Measurements from ENCODE around the gene YEATS4. TPM values are rescaled to one million over a fixed set of nuclear protein-coding genes. Genes with fewer than 3 reads are reported as not detected.

The YEATS4 gene
- total RNA-seq, 1 experiment from 2014 or later, result 77.3 TPM

DNA sequence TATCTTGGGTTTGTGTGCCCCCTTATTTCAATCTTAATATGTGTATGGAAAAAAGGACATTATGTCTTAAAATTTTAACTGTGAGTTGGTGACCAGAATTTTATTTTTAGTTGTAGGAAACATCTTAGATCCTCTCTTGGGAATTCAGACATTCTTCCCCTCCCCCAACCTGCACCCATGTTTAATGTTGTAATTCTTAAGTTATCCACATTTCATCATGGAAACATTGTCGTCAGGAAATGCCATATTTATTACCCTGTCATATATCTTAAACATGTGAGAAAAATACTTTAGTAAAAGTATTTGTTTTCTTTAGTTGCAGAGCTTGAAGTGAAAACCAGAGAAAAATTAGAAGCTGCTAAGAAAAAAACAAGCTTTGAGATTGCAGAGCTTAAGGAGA is 30.3 kb downstream of the YEATS4 start:
- no peak for DNase-seq (ENCODE audit: low read depth)

DNA sequence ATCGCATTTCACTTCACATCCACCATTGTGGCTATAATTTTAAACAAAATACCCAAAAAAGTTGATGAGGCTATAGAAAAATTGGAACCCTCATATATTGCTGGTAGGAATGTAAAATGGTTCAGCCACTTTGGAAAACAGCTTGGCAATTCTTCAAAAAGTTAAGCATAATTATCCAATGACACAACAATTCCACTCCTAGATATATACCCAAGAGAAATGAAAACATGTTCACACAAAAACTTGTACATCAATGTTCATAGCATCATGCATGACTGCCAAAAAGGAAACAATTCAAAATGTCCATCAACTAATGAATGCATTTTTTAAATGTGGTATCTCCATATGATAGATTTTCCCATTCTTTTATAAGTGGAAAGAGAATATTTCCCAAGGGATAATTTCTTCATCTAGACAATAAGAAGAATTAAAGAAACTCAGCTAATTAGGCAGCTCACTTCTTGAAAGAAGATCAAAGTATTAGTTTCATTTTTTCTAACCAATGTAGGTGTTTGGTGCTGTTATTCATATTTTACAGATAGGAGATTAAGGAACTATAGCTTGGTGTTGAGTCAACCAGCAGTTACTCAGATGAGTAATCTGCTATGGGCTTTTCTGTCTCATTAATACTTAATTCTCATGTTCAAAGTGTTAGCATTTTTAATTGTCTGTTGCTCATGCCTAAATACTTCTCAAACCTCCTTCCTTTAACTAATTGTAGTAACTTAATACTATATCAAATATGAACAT is 32.8 kb downstream of the YEATS4 start:
- no peak for DNase-seq (ENCODE audit: low read depth)

DNA sequence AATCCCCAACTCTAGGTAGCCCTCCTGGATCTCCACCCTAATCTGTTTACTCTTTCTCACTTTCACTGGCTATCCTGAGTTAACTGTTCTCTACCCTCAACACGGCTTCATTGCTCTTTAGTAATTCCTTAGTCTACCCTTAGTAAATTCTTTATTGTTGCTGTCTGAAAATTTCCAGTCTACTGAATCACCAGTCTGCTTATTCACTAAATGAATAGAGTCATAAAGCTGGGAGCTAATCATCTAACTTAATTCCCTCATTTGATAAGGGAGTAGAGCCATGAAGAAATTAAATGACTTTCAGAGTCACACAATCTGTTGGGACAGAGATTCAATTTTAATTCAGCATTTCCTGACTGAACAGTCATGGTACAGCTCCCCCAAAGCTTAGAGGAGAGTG is 36.5 kb downstream of the YEATS4 start:
- DNase-seq (ENCODE audit: low read depth), result no peak

DNA sequence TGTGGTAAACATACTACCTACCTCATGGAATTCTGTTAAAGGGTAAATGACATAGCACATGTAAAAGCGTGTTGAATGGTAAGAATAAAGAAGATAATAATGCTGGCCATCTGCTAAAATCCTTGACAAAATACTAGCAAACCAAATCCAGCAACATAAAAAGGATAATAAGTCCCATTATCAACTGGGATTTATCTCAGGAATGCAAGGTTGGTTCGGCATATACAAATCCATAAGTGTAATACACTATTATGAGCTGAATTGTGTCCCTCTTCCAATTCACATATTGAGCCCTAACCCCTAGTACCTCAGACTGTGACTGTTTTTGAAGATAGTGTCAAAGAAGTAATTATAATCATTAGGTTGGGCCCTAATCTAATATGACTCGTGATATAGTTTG is 37.4 kb downstream of the YEATS4 start:
- DNase-seq (ENCODE audit: low read depth), result no peak

DNA sequence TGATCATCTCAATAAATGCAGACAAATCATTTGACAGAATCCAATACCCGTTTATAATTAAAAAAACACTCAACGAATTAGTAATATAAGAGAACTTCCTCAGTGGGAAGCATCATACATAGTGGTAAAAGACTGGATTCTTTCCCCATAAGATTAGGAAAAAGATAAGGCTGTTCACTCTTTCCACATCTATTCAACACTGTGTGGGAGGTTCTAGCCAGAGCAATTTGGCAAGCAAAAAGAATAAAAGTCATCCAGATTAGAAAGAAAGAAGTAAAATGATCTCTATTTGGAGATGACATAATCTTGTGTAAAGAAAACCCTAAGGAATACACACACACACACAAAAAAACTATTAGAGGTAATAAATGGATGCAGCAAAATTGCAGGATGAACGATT is 38.4 kb downstream of the YEATS4 start:
- no peak for DNase-seq (ENCODE audit: low read depth)

GRCh38 chr12:69401940-69402339 is 42.4 kb downstream of the YEATS4 start:
- no peak for DNase-seq (ENCODE audit: low read depth)

DNA sequence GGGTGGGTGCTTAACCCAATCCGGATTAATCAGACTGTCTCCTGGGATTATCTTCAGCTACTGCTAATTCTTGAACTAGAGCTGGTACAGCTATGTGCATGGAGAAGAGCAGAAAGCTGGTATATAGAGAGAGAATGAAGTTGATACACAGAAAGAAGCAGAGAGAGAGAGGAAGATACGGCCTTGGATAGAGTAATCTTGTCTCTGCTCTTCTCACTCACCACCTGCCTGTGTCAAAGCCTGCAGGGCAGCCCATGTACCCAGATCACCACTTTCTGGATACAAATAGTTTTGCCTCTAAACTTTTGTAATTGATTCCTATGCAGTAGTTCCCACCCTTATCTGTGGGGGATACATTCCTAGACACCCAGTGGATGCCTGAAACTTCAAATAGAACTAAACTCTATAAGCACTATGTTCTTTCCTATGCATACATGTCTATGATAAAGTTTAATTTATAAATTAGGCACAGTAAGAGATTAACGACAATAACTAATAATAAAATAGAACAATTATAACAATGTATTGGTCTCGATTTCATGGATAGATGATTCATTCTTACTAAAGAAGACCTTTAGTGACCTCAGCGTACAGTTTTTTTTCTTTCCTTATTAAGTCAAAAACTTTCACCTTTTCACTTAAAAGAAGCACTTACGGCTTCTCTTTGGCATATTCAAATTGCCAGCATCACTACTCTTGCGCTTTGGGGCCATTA is 45.5 kb downstream of the YEATS4 start:
- peak; percentile 10 for DNase-seq (ENCODE audit: low read depth)

- DNase-seq (ENCODE audit: low read depth), result peak; percentile 95
Observed at GRCh38 chr12:69405566-69405865, 46.0 kb downstream of the YEATS4 start.

- peak; percentile 20 for DNase-seq (ENCODE audit: low read depth)
Observed at GRCh38 chr12:69406217-69406616, 46.7 kb downstream of the YEATS4 start.

DNA sequence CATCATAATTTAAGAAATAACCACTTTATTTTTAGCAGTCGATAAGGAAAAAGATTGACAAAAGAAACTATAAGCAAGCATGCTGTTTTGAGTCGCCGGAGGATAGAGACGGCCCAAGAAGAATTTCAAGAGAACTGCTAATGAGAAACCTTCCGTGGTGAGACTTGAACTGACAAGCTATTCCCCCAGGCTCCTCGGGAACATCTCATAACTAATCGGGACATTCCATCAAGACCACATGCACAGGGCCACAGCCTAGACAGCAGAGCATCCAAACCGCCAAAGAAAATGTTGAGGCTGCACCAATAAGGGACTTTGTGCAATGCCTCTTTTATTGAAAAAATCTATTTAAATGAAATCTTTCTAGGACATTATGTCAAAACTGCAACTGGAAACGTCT is 51.0 kb downstream of the YEATS4 start:
- no peak for DNase-seq (ENCODE audit: low read depth)

- DNase-seq (ENCODE audit: low read depth), result no peak
Observed at GRCh38 chr12:69412655-69413054, 53.1 kb downstream of the YEATS4 start.

DNA sequence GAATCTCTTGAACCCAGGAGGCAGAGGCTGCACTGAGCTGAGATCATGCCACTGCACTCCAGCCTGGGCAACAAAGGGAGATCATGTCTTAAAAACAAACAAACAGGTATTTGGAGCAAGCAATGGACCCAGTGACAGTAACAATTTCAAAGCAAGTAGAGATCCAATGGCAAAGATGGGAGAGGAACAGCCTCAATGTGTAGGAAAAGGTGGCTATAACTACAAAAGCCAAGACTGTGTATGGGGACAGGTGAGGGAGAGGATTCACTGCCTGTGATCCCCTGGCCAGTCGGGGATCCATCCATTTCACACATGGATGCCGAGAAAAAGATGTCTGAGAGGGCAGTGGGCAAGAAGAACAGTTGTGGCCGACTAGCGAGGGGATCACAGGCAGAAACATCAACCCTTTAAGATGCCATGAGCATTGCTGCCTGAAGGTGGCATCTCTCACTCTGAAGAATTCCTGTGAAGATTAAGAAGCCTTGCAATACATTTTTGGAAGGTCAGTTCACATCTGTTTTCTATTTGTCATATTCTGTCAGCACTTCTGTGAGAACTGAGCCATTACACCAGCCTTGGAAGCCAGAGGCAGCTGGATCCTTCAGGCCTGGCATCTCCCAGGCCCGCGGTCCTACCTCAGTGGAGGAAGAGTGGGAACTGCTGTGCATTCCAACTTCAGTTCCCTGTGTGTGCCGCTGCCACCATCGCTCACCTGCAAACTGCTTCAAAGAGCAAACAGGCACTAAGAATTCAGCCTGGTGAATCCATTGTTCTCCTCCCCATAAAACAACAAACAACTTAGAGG is 56.1 kb downstream of the YEATS4 start:
- DNase-seq (ENCODE audit: low read depth), result peak; percentile 82

DNA sequence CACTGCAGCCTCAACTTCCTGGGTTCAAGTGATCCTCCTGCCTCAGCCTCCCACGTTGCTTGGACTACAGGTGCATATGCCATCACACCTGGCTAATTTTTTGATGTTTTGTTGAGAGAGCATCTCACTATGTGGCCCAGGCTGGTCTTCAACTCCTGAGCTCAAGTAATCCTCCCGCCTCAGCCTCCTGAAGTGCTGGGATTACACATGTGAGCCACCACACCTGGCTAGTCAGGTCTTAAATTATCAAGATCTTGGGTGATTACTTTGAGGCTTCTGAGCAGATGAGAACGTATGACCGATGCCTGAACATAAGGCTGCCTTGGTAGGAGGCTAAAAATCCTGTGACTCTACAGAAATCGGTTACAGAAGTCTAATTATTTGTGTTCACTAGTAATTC is 57.7 kb downstream of the YEATS4 start:
- no peak for DNase-seq (ENCODE audit: low read depth)

- DNase-seq (ENCODE audit: low read depth), result no peak
Observed at GRCh38 chr12:69417741-69418167, 58.2 kb downstream of the YEATS4 start.

DNA sequence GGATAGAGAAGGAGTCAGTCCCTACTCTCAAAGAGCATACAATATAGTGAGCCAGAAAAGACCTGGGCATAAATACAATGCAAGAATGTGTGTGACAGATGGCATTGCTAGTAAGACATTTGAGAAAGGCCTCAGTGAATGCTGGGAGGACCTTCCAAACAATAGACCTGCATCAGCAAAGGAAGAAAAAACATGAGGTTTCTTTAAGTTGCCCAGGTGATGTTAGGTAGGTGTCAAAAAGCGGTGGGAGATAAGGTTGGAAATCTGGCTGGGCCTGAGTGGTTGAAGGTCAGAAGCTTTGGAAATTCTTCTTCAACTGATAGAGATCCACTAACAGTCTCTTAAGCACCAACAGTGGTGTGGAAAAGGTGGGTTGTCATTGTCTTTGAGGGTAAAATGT is 60.2 kb downstream of the YEATS4 start:
- DNase-seq (ENCODE audit: low read depth), result no peak

DNA sequence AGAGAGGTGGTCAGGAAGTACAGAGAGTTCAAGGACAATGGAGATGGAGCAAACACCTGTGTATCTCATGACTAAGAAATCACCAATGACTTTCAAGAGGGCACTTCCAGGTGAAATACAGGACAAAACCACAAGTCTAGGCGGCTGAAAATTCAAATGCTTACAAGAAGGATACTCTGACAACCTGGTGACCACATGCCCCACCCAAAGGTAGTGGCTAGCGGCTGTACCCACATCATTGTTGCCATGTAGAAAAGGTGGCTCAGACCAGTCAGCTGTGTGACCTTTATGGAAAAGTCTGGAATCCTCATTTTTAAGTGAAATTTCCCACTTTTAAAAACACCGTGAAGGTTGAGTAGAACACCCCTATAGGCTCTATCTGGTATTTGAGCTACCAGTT is 62.0 kb downstream of the YEATS4 start:
- no peak for DNase-seq (ENCODE audit: low read depth)

GRCh38 chr12:69423037-69423905 is 63.7 kb downstream of the YEATS4 start:
- DNase-seq (ENCODE audit: low read depth), result no peak

DNA sequence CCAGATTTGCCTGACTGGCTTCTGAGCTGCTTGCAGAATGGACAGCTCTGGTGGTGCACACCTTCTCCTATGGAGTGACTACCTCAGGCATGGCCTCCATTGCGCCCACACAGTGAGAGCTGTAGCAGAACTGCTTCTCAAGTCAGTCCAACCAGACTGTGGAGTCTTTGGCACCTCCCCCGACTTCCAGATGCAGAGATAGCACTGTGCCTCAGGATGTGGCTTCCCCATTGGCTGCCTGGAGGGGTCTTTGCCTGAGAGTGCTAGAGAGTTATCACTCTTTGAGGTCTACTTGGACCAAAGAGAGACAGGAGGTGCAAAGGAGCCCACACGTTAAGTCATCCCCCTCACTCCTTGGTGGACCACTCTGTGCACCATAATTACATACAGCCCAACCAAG is 65.9 kb downstream of the YEATS4 start:
- no peak for DNase-seq (ENCODE audit: low read depth)

GRCh38 chr12:69428351-69429073 is 69.0 kb downstream of the YEATS4 start:
- no peak for DNase-seq (ENCODE audit: low read depth)

DNA sequence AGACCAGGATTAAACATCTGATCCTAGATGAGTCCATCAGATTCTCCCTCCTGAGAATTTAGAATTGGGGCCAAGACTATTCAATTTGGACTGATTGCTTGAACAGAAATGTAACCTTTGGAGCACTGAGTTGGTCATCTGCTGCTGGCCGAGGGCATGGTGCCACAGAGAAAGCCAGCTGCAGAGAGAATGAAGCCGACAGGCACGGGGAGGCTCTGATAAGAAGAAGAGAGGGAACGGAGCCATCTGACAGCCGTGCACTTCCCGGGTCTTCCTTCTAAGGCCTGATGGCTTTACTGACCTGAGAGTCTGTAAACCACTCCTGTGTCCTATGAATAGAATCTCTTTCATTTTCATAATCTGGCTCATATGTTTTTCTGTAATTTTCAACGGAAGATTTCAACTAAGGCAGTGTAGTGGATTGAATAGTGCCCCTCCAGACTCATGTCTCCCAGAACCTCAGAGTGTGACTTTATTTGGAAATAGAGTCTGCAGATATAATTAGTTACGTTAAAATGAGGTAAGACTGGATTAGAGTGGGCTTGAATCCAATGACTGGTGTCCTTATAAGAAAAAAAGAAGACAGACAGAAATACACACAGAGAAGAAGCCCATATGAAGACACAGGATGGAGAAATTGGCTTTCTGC is 71.5 kb downstream of the YEATS4 start:
- no peak for DNase-seq (ENCODE audit: low read depth)
